ENCODE measurements around the gene RAP1GAP.

The RAP1GAP gene

GRCh38 chr1:21616372-21616771 is 52.8 kb downstream of the RAP1GAP start:
- H3K27ac ChIP-seq (ENCODE audit: low read length) = no peak overlapping the region
- peaks cover 0 to 3% of the 10 kb centered on the region in 2 donors for H3K27me3 ChIP-seq (ENCODE audit: control insufficient read depth in 1 of 2, insufficient read depth in 2 of 2, low read length in 2 of 2)
- no peak overlapping the region for H3K9ac ChIP-seq (ENCODE audit: low read length in 2 of 2)
- no peak overlapping the region for H3K4me3 ChIP-seq (ENCODE audit: low read length in 2 of 2)
- H3K9me3 ChIP-seq (ENCODE audit: control insufficient read depth in 2 of 2, low read length in 2 of 2) = no peaks in the 10 kb centered on the region
- H3K36me3 ChIP-seq (ENCODE audit: control insufficient read depth in 2 of 2, insufficient read depth in 2 of 2, low read length in 2 of 2) = no peaks in the 10 kb centered on the region
- no peaks in the 10 kb centered on the region for H3K4me1 ChIP-seq (ENCODE audit: control insufficient read depth, insufficient read depth, low read length)

- Histone ChIP-seq H3K36me3 (ENCODE audit: control insufficient read depth in 2 of 2, insufficient read depth in 2 of 2, low read length in 2 of 2) (no peaks in the 10 kb centered on the region), H3K9me3 (ENCODE audit: control insufficient read depth in 2 of 2, low read length in 2 of 2) (no peaks in the 10 kb centered on the region), H3K27me3 (ENCODE audit: control insufficient read depth in 1 of 2, insufficient read depth in 2 of 2, low read length in 2 of 2) (no peaks in the 10 kb centered on the region), H3K9ac (ENCODE audit: low read length in 2 of 2) (no peak overlapping the region), H3K4me3 (ENCODE audit: low read length in 2 of 2) (no peak overlapping the region), H3K27ac (ENCODE audit: low read length) (no peak overlapping the region), H3K4me1 (ENCODE audit: control insufficient read depth, insufficient read depth, low read length) (no peaks in the 10 kb centered on the region)
Observed at GRCh38 chr1:21614419-21615115, 54.6 kb downstream of the RAP1GAP start.

DNA sequence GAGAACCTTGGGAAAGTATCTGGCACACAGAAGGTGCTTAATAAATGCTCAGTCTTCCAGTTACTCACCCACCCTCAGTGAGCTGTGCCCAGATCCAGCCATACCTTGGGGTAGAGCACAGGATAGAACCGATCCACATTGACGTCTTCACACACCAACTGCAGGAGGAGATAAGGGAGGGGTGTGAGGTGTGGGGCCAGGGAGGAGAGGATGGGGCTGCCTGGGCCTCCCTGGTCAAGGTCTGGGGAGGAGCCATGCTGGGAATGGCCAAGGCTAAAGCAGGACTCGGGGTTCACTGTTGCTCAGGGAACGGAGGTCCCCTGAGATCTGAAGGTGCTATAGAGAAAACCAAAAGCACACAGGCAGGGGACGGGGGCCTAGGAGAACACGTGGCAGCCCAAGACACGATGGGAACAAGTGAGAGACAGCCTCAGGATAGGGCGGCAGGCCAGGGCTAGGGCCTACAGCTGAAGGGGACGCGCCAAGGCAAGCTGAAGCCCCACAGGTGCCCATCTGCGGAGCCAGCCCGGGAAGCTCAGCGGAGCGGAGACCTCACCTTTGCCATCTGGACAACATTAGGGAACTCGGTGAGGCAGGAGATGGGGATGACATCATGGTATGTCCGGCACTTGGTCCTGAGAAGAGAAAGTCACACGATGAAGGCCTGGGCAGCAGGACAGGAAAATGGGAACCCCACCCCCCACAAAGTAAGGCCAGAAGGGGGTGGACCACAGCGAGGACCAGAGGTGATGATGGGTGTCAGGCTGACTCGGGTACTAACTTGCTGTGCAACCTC is 55.9 kb downstream of the RAP1GAP start:
- H3K9me3 ChIP-seq (ENCODE audit: control insufficient read depth in 2 of 2, low read length in 2 of 2) = no peaks in the 10 kb centered on the region
- H3K36me3 ChIP-seq (ENCODE audit: control insufficient read depth in 2 of 2, insufficient read depth in 2 of 2, low read length in 2 of 2) = no peaks in the 10 kb centered on the region
- no peak overlapping the region for H3K9ac ChIP-seq (ENCODE audit: low read length in 2 of 2)
- no peak overlapping the region for H3K4me3 ChIP-seq (ENCODE audit: low read length in 2 of 2)
- H3K4me1 ChIP-seq (ENCODE audit: control insufficient read depth, insufficient read depth, low read length) = no peaks in the 10 kb centered on the region
- H3K27me3 ChIP-seq (ENCODE audit: control insufficient read depth in 1 of 2, insufficient read depth in 2 of 2, low read length in 2 of 2) = no peaks in the 10 kb centered on the region
- H3K27ac ChIP-seq (ENCODE audit: low read length) = no peak overlapping the region

DNA sequence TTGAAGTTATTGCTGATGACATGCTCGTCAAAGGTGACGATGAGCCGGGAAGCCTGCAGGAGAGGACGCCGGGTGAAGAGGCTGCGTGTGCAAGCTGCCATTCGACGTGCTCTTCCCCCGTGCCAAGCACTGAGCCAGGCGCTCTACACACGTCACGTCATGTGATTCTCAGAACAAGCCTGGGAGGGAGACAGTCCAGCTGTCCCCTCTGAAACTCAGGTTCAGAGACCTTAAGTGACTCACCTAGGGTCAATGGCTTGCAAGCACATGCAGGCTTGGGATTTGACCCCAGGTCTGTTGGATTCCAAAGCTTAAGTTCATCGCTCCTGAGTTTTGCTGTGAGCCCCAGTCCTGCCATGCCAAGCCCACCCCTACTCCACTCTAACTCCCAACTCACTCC is 57.1 kb downstream of the RAP1GAP start:
- Histone ChIP-seq H3K36me3 (ENCODE audit: control insufficient read depth in 2 of 2, insufficient read depth in 2 of 2, low read length in 2 of 2) (no peaks in the 10 kb centered on the region), H3K4me3 (ENCODE audit: low read length in 2 of 2) (no peak overlapping the region), H3K9me3 (ENCODE audit: control insufficient read depth in 2 of 2, low read length in 2 of 2) (no peaks in the 10 kb centered on the region), H3K9ac (ENCODE audit: low read length in 2 of 2) (no peak overlapping the region), H3K27me3 (ENCODE audit: control insufficient read depth in 1 of 2, insufficient read depth in 2 of 2, low read length in 2 of 2) (no peaks in the 10 kb centered on the region), H3K4me1 (ENCODE audit: control insufficient read depth, insufficient read depth, low read length) (peaks cover 2% of the 10 kb centered on the region), H3K27ac (ENCODE audit: low read length) (no peak overlapping the region)

GRCh38 chr1:21610989-21611785 is 58.0 kb downstream of the RAP1GAP start:
- Histone ChIP-seq H3K4me1 (ENCODE audit: control insufficient read depth, insufficient read depth, low read length) (peaks cover 2% of the 10 kb centered on the region), H3K27me3 (ENCODE audit: control insufficient read depth in 1 of 2, insufficient read depth in 2 of 2, low read length in 2 of 2) (no peaks in the 10 kb centered on the region)

DNA sequence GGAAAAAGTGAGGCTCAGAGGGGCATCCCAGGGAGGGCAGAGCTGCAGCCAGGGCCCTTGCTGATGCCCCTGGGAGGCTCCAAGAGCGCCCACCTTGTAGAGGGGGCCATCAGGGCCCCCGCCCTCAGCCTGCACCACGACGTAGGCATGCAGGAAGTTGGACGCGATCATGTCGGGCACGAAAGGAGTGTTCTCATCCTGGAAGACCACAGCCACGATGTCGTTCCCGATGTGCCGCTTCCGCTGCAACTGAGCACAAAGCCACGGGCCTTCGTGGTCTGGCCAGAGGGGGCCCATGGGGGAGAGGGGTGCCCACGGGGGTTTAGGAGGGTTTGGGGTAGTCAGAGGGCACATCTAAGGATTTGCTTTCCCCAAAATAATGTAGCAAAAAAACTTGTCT is 59.1 kb downstream of the RAP1GAP start:
- Histone ChIP-seq H3K4me3 (ENCODE audit: low read length in 2 of 2) (no peak overlapping the region), H3K27ac (ENCODE audit: low read length) (no peak overlapping the region), H3K4me1 (ENCODE audit: control insufficient read depth, insufficient read depth, low read length) (peaks cover 2% of the 10 kb centered on the region), H3K9me3 (ENCODE audit: control insufficient read depth in 2 of 2, low read length in 2 of 2) (no peaks in the 10 kb centered on the region), H3K9ac (ENCODE audit: low read length in 2 of 2) (no peak overlapping the region), H3K27me3 (ENCODE audit: control insufficient read depth in 1 of 2, insufficient read depth in 2 of 2, low read length in 2 of 2) (no peaks in the 10 kb centered on the region), H3K36me3 (ENCODE audit: control insufficient read depth in 2 of 2, insufficient read depth in 2 of 2, low read length in 2 of 2) (no peaks in the 10 kb centered on the region)

More at GRCh38 chr1:21610989-21611785, 58.0 kb downstream of the RAP1GAP start:
- H3K36me3 ChIP-seq (ENCODE audit: control insufficient read depth in 2 of 2, insufficient read depth in 2 of 2, low read length in 2 of 2) = no peaks in the 10 kb centered on the region
- no peaks in the 10 kb centered on the region for H3K9me3 ChIP-seq (ENCODE audit: control insufficient read depth in 2 of 2, low read length in 2 of 2)
- no peak overlapping the region for H3K9ac ChIP-seq (ENCODE audit: low read length in 2 of 2)
- H3K4me3 ChIP-seq (ENCODE audit: low read length in 2 of 2) = no peak overlapping the region
- H3K27ac ChIP-seq (ENCODE audit: low read length) = no peak overlapping the region

DNA sequence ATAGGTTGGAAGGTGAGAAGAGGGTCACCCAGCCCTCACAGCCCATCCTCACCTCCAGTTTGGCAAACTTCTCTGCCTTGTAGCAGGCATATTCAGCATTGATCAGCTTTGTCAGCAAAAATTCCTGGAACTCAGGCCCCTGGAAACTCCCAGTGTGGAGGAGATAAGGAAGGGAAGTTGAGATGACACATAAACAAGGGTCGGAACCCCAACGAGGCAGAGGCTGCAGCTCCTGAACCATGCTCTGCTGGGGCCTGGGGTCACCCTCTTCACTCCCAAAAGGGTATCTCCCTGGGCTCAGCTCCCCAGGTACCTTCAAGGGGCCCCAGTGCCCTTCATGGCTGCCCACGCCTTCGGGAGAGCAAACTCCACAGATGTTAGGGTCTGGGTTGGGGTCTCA is 60.4 kb downstream of the RAP1GAP start:
- Histone ChIP-seq H3K27ac (ENCODE audit: low read length) (no peak overlapping the region), H3K9ac (ENCODE audit: low read length in 2 of 2) (no peak overlapping the region), H3K4me1 (ENCODE audit: control insufficient read depth, insufficient read depth, low read length) (peaks cover 2% of the 10 kb centered on the region), H3K27me3 (ENCODE audit: control insufficient read depth in 1 of 2, insufficient read depth in 2 of 2, low read length in 2 of 2) (no peaks in the 10 kb centered on the region), H3K36me3 (ENCODE audit: control insufficient read depth in 2 of 2, insufficient read depth in 2 of 2, low read length in 2 of 2) (no peaks in the 10 kb centered on the region), H3K4me3 (ENCODE audit: low read length in 2 of 2) (no peak overlapping the region), H3K9me3 (ENCODE audit: control insufficient read depth in 2 of 2, low read length in 2 of 2) (no peaks in the 10 kb centered on the region)

- H3K4me3 ChIP-seq (ENCODE audit: low read length in 2 of 2) = no peak overlapping the region
Observed at GRCh38 chr1:21607549-21608529, 61.3 kb downstream of the RAP1GAP start.

GRCh38 chr1:21605964-21606705 is 63.0 kb downstream of the RAP1GAP start:
- H3K4me1 ChIP-seq (ENCODE audit: control insufficient read depth, insufficient read depth, low read length) = peaks cover 2% of the 10 kb centered on the region
- no peak overlapping the region for H3K9ac ChIP-seq (ENCODE audit: low read length in 2 of 2)
- no peak overlapping the region for H3K4me3 ChIP-seq (ENCODE audit: low read length in 2 of 2)
- no peaks in the 10 kb centered on the region for H3K36me3 ChIP-seq (ENCODE audit: control insufficient read depth in 2 of 2, insufficient read depth in 2 of 2, low read length in 2 of 2)
- H3K9me3 ChIP-seq (ENCODE audit: control insufficient read depth in 2 of 2, low read length in 2 of 2) = no peaks in the 10 kb centered on the region
- H3K27ac ChIP-seq (ENCODE audit: low read length) = no peak overlapping the region
- peaks cover 3 to 6% of the 10 kb centered on the region in 2 donors for H3K27me3 ChIP-seq (ENCODE audit: control insufficient read depth in 1 of 2, insufficient read depth in 2 of 2, low read length in 2 of 2)

More at GRCh38 chr1:21607549-21608529, 61.3 kb downstream of the RAP1GAP start:
- Histone ChIP-seq H3K4me1 (ENCODE audit: control insufficient read depth, insufficient read depth, low read length) (peaks cover 2% of the 10 kb centered on the region), H3K9ac (ENCODE audit: low read length in 2 of 2) (no peak overlapping the region), H3K36me3 (ENCODE audit: control insufficient read depth in 2 of 2, insufficient read depth in 2 of 2, low read length in 2 of 2) (no peaks in the 10 kb centered on the region), H3K27ac (ENCODE audit: low read length) (no peak overlapping the region), H3K9me3 (ENCODE audit: control insufficient read depth in 2 of 2, low read length in 2 of 2) (no peaks in the 10 kb centered on the region), H3K27me3 (ENCODE audit: control insufficient read depth in 1 of 2, insufficient read depth in 2 of 2, low read length in 2 of 2) (no peaks in the 10 kb centered on the region)
